K562 (cell line): ENCODE measurements around the gene ADORA1.

ENCODE experiments used
- CTCF ChIP-seq, 3 experiments: IDR thresholded peaks in 2 of 3; conservative IDR thresholded peaks in 1 of 3; 2 replicates each; pipeline ENCODE4 v1.5.1; 2011 to 2012; ENCODE audit warnings: low read length in 3 of 3, mild to moderate bottlenecking in 3 of 3, control low read depth in 2 of 3, improper control_type of control experiment in 1 of 3, inconsistent platforms in 1 of 3, low read depth in 1 of 3, mixed read lengths in 1 of 3, moderate library complexity in 1 of 3; ENCODE audit not compliant: insufficient read depth in 2 of 3
- FOXP1 ChIP-seq: sonication (generic); formaldehyde crosslinking; IDR thresholded peaks from 2 replicates; pipeline ENCODE4 v1.8.0; 2022; ENCODE audit warnings: mild to moderate bottlenecking, missing genetic modification reagents
- MYC ChIP-seq, 2 experiments: fragments of 250-450 bp in 1 of 2; sonication (Bioruptor Pico) in 1 of 2; IDR thresholded peaks; 2 replicates each; pipeline versions ENCODE4 v1.5.1 to v1.6.1; 2012 to 2021; ENCODE audit warnings: low read depth in 2 of 2, borderline replicate concordance in 1 of 2, improper control_type of control experiment in 1 of 2, low read length in 1 of 2, mild to moderate bottlenecking in 1 of 2, moderate library complexity in 1 of 2
- NKRF ChIP-seq: fragments of 450-650 bp; IDR thresholded peaks from 2 replicates; pipeline ENCODE4 v1.6.1; 2016; ENCODE audit warnings: borderline replicate concordance
- SMARCC2 ChIP-seq: fragments of 450-650 bp; IDR thresholded peaks from 2 replicates; pipeline ENCODE4 v1.6.1; 2017; ENCODE audit warnings: antibody characterized with exemption, moderate library complexity, mild to moderate bottlenecking, low read depth
- ZHX1 ChIP-seq: fragments of 150-350 bp; conservative IDR thresholded peaks from 2 replicates; pipeline ENCODE4 v1.6.1; 2014; ENCODE audit warnings: low read length
- ZNF766 ChIP-seq: fragments of 200-800 bp; sonication (Bioruptor generic); conservative IDR thresholded peaks from 2 replicates; pipeline ENCODE4 v1.6.1; 2016; ENCODE audit warnings: missing genetic modification characterization, missing compliant biosample characterization

GRCh38 chr1:203159844-203160243, 32.3 kb downstream of the ADORA1 start:
- TF ChIP-seq MYC (IDR thresholded peaks at IDR 0.05; ENCODE audit: low read depth, low read length) (no peak), MYC (CRISPR knock-in tag; IDR thresholded peaks at IDR 0.05; ENCODE audit: borderline replicate concordance, low read depth) (no peak), ZHX1 (no peak), FOXP1 (no peak), NKRF (no peak), SMARCC2 (no peak), CTCF (IDR thresholded peaks at IDR 0.05 in 2 of 3, conservative IDR thresholded peaks at IDR 0.05 in 1 of 3; ENCODE audit: insufficient read depth in 2 of 3, low read depth in 1 of 3, low read length in 3 of 3) (no peak), ZNF766 (CRISPR knock-in tag) (no peak)
